Activated CD8-positive, alpha-beta T cell treated with anti-CD3 and anti-CD28 coated beads, Interleukin-2, amount 10 ng/mL, durations not matched to agents 7 days and 5 days (primary cell): ENCODE data around the gene CWC27. TPM values are rescaled to one million over a fixed set of nuclear protein-coding genes. Genes with fewer than 3 reads are reported as not detected.

Experiments used
- ATAC-seq: fragments of 150-1000 bp; cut with Tn5 transposase; one replicate; pipeline ENCODE4 v1.10.0; 2021; ENCODE audit warnings: moderate library complexity
- CTCF ChIA-PET: fragments of 350-600 bp; sonication (Branson Sonifier 250); formaldehyde crosslinking; loops from one replicate; lab custom pipeline; 2021; ENCODE audit warnings: antibody characterized with exemption; lab: Charles Lee
- POLR2A ChIA-PET: fragments of 350-600 bp; sonication (Branson Sonifier 250); formaldehyde crosslinking; loops from one replicate; lab custom pipeline; 2021; ENCODE audit warnings: antibody characterized with exemption; lab: Charles Lee
- DNase-seq: peaks from one replicate; pipeline ENCODE4 v3.0.0-alpha.2; 2020
- H3K27ac Mint-ChIP-seq: one replicate; pipeline ENCODE4 v1.8.0; 2021; ENCODE audit warnings: mild to moderate bottlenecking, mixed read lengths
- H3K27me3 Mint-ChIP-seq: one replicate; pipeline ENCODE4 v1.8.0; 2021; ENCODE audit warnings: low read depth, mixed read lengths
- H3K36me3 Mint-ChIP-seq: one replicate; pipeline ENCODE4 v1.8.0; 2021; ENCODE audit warnings: low read depth, mixed read lengths
- H3K4me1 Mint-ChIP-seq: one replicate; pipeline ENCODE4 v1.8.0; 2021; ENCODE audit warnings: low read depth, mixed read lengths
- H3K4me3 Mint-ChIP-seq: one replicate; pipeline ENCODE4 v1.8.0; 2021; ENCODE audit warnings: mild to moderate bottlenecking, mixed read lengths
- H3K9me3 Mint-ChIP-seq: one replicate; pipeline ENCODE4 v1.8.0; 2022; ENCODE audit warnings: mixed read lengths; ENCODE audit not compliant: insufficient read depth
- total RNA-seq, 2 experiments: library from RNA; stranded (reverse); gene quantifications; one replicate each; pipeline ENCODE4 v1.2.3, GENCODE V29; 2021

CWC27 gene
- total RNA-seq, 2 experiments from 2014 or later: 23.2 to 23.7 TPM

- DNase-seq: no peak
- ChIA-PET CTCF (interaction anchor here (1.4 kb wide), 1 partner anchor 13 kb away, joined by 3 read pairs; no protein-coding TSS in a partner anchor), POLR2A (no interaction called here)
- H3K4me1 Mint-ChIP-seq: no peaks in the 10 kb centered on the region
- ATAC-seq: no peak
- H3K27me3 Mint-ChIP-seq: peaks cover 15% of the 10 kb centered on the region
- H3K27ac Mint-ChIP-seq: no peak overlapping the region
- H3K36me3 Mint-ChIP-seq: no peaks in the 10 kb centered on the region
- no peaks in the 10 kb centered on the region for H3K9me3 Mint-ChIP-seq
- H3K4me3 Mint-ChIP-seq: no peak overlapping the region
Observed at GRCh38 chr5:65062469-65063083, 293.8 kb downstream of the CWC27 start.

DNA sequence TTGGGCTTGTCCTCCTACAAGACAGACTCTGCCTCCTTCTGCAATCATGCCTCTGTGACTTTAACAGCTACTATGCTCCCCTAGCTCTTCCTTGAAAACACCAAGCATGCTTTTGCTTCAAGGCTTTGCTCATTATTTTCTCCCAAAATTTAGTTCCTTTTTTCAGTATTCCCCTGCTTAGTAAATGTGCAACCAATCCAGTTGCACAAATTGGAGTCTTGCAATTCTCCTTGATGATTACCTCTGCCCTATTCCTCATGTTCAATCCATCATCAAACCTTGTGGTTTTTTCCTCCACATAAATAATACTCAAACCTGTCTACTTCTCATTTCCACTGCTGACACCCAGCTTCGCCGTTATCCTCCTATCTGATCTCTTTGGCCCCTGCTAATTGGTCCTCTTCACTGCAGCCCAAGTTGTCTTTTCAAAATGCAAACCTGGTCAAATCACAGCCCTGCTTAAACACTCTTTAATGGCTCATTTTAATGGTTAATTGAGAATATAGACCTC is 296.3 kb downstream of the CWC27 start:
- ChIA-PET POLR2A (no interaction called here), CTCF (interaction anchor here (1.4 kb wide), 1 partner anchor 254 kb away, joined by 3 read pairs; no protein-coding TSS in a partner anchor)
- no peak for DNase-seq
- Mint-ChIP-seq H3K4me3 (no peak overlapping the region), H3K36me3 (no peaks in the 10 kb centered on the region), H3K27ac (no peak overlapping the region), H3K4me1 (no peaks in the 10 kb centered on the region), H3K27me3 (peaks cover 21% of the 10 kb centered on the region), H3K9me3 (no peaks in the 10 kb centered on the region)
- no peak for ATAC-seq

DNA sequence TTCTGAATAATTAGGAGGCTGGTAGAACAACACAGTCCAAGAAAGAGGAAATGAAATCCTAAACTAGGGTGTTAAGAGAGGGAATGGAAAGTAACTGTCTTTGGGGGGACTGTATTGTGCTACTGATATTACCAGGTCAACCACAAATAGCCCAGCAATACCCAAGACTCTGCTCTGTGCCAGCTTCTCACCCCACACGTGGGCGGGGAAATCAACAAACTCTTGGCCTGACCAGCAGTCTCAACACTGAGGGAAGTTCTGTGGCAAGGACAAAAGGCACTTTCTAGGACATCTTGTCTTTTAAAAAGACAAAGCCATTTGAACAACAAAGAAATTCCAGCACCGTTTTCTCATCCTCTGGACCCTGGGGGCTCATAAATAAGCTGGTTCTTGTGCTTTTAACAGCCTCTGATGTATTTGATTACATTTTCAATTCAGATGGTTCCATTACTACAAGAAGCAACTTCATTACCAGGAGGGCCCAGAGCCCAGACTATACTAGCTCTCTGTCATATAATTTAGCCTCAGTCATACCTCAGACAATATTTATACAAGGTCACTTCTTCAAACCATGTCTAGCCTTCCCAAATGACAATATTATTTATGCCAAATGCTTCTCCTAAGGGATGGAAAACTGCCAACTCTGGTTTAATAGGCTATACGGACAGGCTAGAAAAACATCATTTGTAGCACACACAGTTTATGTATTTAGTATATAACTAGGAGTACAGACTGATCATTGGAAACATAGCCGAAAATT is 297.8 kb downstream of the CWC27 start:
- no peaks in the 10 kb centered on the region for H3K36me3 Mint-ChIP-seq
- H3K9me3 Mint-ChIP-seq: no peaks in the 10 kb centered on the region
- ATAC-seq (no peak), DNase-seq (no peak)
- ChIA-PET POLR2A (no interaction called here), CTCF (no interaction called here)
- H3K4me3 Mint-ChIP-seq: no peak overlapping the region
- no peaks in the 10 kb centered on the region for H3K4me1 Mint-ChIP-seq
- H3K27ac Mint-ChIP-seq: no peak overlapping the region
- H3K27me3 Mint-ChIP-seq: peaks cover 26% of the 10 kb centered on the region

DNA sequence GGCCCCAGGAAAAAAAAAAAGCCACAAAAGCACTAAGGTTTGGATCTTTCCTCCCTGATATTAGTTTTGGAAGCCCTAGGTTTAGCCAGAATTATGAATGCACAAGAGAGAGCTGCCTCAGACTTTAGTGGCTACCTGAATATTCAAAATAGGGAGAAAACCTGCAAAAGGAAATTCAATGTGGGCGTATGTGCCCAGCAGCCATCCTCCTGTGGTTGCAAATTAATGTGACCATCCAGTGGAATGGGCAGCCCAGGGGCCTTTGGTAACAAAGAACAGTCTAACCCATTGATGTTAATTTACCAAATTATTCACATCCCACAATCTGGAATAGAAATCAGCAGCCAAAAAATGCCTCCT is 298.4 kb downstream of the CWC27 start:
- no peaks in the 10 kb centered on the region for H3K36me3 Mint-ChIP-seq
- ChIA-PET POLR2A (no interaction called here), CTCF (no interaction called here)

More for the DNA sequence above, 298.4 kb downstream of the CWC27 start:
- H3K4me3 Mint-ChIP-seq: no peak overlapping the region
- H3K4me1 Mint-ChIP-seq: no peaks in the 10 kb centered on the region
- ATAC-seq (no peak), DNase-seq (no peak)
- H3K27ac Mint-ChIP-seq: no peak overlapping the region
- H3K27me3 Mint-ChIP-seq: peaks cover 28% of the 10 kb centered on the region
- no peaks in the 10 kb centered on the region for H3K9me3 Mint-ChIP-seq

Other genes with a start within 250 kb of the CWC27 start
- gene SHISAL2B, start 78.4 kb upstream of the CWC27 start, total RNA-seq: not detected
- 10 to 100 TPM; 19.4 to 21.8 TPM for gene SREK1IP1, start 239 bp upstream of the CWC27 start, total RNA-seq